ENCODE data around the gene TMEM259.
"Not testable (repeated sequence)": the region's sequence is repeated elsewhere in the genome, so short reads cannot be mapped to it uniquely, and the experiment has no call there.

Gene TMEM259

DNA sequence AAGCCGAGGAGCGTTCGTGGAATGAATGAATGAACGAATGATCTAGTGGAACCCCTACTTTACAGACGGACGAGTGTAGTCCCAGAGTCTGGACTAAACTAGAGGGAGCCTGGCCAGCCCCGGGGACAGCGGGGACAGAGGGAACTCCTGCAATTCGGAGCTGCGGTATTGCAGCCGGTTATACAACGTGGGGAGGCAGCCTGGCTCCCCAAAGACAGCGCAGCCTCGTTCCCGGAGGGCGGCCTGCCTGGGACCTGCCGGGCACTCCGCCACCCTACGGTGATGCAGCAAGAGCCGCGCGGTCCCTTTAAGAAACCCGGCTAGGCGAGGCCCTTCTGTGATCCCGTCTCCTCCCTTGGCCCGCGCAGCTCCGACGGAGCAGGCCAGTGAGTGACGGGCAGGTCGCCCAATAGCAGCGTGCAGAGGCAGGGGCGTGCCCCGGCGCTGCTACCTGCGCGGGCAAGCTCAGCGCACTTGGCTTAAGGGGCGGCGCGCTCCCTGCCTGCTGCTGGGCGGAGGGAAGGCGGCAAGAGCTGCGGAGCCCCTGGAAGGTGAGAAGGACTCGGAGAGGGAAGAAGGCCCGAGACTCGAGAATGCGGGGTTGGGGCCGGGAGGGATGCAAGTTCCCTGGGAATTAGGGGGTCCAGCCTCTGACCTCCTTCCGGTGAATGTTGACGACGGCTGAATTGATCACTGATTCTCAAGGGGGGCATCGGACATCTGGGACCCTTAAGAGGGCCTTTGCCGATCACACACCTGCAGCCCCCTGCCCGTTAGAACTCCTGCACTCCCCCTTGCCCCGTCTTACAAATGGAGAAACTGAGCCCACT lies 18.9 kb upstream of the TMEM259 start, which contains the start of gene ABCA7:
ABCA7 (plus strand) TSS at position 462 of the 830 bp plus-strand sequence. CDS start 1,255 bp downstream, outside the sequence.
- peak; percentile 98 for DNase-seq (ENCODE audit: low spot score)

- no peak for DNase-seq (ENCODE audit: low spot score)
These were observed 18.2 kb upstream of the TMEM259 start for GRCh38 chr19:1038978-1039645.

DNA sequence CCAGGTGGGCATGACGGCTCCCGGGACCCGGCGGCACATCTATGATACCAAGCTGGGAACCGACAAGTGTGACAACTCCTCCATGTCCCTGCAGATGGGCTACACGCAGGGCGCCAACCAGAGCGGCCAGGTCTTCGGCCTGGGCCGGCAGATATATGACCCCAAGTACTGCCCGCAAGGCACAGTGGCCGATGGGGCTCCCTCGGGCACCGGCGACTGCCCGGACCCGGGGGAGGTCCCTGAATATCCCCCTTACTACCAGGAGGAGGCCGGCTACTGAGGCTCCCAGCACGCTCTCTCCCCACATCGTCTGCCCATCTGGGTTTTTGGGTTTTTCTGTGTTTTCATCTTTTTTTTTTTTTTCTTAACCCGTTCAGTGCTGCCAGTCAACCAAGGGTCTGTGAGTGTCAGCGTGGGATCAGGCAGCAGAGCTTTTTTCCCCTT lies 16.7 kb upstream of the TMEM259 start:
- DNase-seq (ENCODE audit: low spot score), result no peak

GRCh38 chr19:1035998-1036621 lies 15.2 kb upstream of the TMEM259 start:
- DNase-seq (ENCODE audit: low spot score), result no peak

DNA sequence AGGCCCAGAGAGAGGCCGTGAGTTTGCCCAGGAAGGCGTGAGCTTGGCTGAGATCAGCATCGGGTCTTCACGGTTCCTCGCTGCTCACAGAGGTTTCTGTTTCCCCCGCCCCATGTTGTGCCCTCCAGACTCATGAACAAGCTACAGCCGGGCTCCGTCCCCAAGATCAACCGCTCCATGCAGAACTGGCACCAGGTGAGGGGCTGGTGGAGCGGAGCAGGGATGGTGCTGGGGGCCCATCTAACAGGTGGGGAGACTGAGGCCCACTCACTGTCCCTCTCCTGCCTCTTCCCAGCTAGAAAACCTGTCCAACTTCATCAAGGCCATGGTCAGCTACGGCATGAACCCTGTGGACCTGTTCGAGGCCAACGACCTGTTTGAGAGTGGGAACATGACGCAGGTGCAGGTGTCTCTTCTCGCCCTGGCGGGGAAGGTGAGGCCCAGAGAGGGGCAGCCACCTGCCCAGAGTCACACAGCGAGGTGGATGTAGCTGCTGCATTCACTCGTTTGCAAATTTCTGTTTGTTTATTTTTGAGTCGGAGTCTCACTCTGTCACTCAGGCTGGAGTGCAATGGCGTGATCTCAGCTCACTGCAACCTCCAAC lies 11.4 kb upstream of the TMEM259 start:
- DNase-seq (ENCODE audit: low spot score), result no peak

DNA sequence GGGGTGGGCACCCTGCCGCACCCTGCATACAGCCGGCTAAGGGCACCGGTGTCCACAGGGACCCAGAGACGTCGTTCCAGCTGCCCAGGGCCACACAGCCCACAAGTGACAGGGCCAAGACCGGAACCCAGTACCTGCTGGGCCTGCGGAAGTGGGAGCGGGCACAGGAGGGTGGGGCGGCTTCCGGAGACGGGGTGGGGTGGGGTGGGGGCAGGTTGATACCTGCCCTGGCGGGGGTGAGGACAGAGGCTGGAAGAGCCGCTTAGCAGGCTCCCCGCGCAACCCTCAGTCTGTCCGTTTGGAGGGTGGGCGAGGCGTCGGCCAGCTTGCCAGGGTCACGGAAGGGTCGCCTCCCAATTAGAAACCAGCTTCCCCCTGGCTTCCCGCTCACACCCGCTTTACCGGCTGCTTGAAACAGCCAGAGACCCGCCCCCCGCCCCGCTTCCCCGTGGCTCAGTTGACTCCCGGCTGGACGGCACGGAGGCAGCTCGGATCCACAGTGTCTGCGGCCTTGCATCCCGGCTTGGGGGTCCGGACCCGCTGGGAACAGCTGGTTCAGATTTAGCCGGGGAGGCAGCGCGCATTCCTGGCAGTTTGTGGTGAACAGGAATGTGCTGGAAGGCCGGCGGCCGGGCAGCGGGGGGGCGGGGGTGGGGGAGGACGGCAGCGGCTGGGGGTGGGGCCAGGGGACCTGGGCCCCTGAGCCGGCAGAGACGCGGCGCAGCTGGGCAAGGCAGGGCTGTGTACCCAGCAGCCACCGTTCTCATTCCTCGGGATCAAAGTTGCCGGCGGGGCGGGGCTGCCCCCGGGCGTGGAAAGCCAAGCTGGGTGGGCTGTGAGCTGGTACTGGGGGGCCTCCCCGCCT lies 7.4 kb upstream of the TMEM259 start:
- peak; percentile 90 for DNase-seq (ENCODE audit: low spot score)

DNA sequence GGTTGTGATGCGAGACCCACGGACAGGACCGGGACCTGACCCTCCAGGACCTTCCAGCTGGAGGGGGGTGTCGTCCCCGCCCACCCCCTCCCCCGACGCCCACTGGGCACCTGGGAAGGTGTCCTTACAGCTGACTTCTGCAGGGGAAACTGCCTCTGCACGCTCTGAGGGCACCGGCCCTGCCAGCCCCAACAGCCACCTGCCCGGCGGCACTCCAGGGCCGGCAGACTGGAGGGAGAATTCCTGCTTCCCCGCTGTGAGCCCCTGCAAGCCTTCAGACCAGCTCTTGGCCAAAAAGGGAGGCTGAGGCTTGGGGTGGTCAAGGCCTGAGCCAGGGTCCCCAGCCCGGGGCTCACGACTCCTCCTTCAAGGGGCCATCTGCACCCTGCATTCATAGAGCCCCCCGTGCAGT lies 6.7 kb upstream of the TMEM259 start:
- DNase-seq (ENCODE audit: low spot score), result no peak

GRCh38 chr19:1026783-1027649 lies 6.1 kb upstream of the TMEM259 start:
- no peak for DNase-seq (ENCODE audit: low spot score)

DNA sequence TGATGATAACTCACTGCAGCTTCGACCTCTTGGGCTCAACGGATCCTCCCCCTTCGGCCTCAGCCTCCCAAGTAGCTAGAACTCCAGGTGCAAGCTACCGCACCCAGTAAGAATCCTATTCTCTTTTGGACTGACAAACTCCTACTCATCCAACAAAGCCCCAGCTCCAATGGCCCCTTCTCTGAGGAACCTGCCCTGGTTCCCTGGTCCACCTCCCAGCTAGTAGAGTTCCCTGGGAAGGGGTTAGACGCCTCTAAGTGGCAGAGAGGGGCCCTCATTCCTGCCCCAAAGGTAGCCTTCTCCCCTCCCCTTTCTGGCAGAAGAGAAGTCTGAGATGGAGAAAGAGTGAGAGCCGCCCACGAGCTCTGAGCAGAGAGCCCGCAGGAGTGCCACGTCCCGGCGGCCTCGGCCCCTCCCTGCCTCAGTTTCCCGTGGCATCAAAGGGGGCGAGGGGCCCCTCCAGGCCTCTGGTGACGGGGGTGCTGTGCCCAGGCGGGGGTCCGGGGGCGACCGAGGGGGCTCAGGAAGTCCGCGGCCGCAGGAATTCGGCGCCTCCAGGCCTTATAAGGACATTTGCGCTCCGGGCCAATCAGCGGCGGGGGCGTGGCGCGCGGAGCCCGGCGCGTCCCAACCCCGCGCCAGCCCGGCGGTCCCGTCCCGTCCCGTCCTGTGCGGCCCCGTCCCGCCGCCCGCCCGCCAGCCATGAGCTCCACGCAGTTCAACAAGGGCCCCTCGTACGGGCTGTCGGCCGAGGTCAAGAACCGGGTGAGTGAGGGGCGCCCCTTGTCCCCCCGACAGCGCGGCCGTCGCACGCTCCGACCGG lies 5.2 kb upstream of the TMEM259 start, which contains the start of gene CNN2:
CNN2 (plus strand) TSS at position 649 of the 823 bp plus-strand sequence; CDS start at position 703, 54 bp downstream.
- peak; percentile 94 for DNase-seq (ENCODE audit: low spot score)

GRCh38 chr19:1025080-1025479 lies 4.2 kb upstream of the TMEM259 start:
- not testable (repeated sequence) for DNase-seq (ENCODE audit: low spot score)

DNA sequence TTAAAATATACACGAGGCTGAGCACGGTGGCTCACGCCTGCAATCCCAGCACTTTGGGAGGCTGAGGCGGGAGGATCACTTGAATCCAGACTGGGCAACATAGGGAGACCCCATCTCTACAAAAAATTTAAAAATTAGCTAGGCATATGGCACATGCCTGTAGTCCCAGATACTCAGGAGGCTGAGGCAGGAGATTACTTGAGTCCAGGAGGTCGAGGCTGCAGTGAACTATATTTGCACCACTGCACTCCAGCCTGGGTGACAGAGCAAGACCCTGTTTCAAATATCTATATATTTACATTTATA lies 2.9 kb upstream of the TMEM259 start:
- DNase-seq (ENCODE audit: low spot score), result not testable (repeated sequence)

GRCh38 chr19:1019980-1020867 lies 699 bp downstream of the TMEM259 start:
- no peak for DNase-seq (ENCODE audit: low spot score)

GRCh38 chr19:1019616-1019961 lies 1.3 kb downstream of the TMEM259 start:
- no peak for DNase-seq (ENCODE audit: low spot score)

DNA sequence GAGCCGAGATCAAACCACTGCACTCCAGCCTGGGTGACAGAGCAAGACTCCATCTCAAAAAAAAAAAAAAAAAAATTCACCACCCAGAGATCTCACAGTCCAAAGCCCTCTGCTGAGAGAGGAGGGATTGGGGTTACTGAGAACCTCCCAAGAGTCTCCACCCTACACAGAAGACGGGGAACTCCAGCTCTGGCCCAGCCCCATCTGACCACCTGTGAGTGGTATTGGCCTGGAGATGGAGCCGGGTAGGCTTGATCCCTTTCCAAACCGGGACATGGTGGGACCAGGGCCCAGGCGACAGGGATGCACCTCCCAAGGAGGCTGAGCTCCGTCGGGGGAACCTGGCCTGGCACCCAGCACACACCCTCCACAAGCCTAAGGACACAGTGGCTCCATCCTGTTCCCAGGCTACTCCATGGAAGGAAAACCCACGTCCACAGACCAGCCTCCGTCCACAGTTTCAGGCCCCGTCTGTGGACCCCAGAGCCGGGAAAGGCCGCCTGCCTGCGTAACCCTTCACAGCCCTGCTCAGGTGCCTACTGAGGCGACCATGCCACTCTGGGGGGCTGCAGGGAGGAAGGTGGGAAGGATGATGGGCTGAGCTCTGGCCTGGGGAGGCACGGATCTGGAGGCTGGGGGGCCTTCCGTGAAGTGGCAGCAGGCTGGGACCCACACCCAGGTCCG lies 1.8 kb downstream of the TMEM259 start:
- DNase-seq (ENCODE audit: low spot score), result no peak

DNA sequence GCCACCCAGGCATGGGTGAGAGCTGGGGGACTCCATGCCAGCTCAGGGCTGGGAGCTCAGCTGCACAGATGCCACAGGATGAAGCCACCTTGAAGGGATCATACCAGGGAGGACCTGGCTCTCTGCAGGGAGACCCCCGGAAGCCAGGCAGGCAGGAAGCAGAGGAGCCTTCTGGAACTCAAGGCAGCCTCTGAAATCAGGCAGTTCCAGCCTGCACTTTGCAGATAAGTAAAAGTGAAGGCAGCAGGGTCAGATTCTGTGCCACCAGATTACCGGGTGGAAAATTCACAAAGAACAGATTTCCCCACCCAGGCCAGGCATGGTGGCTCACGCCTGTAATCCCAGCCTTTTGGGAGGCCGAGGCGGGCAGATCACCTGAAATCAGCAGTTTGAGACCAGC lies 2.5 kb downstream of the TMEM259 start:
- no peak for DNase-seq (ENCODE audit: low spot score)

DNA sequence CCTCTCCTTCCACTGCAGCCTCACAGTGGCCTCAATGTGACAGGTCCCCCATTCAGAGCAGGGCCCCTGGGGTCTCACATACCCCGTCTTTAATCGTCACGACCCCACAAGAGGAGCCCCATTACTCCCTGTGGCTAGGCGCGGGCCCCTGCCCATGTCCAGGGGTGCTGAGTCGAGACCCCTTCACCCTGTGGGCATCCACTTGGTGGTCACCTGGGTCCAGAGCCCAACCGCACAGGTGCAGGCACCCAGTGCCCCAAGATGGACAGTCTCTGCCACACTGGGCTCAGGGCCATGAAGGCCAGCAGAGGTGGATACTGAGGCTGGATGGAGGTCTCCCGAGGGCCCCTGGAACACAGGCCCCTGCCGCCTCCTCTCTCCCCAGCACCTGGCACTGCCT lies 3.0 kb downstream of the TMEM259 start:
- DNase-seq (ENCODE audit: low spot score), result no peak

DNA sequence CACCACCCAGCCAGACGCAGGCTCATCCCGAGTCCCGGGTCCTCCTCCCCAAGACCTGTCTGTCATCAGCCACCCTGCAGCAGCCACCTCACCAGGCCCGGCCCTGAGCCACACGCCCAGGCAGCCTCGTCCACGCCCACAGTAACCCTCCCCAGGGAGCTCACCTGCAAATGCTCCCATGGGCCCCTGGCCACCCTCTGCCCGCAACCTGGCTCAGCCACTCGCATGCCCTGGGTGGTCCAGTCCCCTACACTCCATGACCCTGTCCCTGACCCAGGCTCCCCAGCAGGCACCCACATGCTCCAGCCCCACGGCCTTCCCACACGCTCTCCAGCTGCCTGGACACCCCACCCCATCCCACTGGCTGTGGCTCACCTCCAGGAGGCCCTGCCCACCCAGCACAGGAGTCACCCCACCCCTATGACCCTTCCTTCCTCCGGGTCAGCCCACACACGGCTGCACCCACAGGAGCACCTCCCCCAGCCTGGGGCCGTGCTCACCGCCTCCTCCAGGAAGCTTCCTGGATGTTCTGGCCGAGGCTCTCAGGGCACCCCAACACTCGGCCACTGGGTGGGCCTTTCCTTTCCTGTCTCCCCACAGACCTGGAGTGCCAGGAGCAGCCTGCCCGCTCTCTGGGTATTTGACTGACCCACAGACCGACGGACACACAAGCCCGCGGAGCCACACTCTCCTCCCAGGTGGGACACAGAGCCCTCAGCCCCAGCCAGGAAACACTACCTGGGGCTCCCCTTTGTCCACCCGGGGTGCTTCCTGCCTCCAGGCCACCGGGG lies 3.6 kb downstream of the TMEM259 start:
- no peak for DNase-seq (ENCODE audit: low spot score)
